Measurements from ENCODE around the gene TBC1D4. TPM values are rescaled to one million over a fixed set of nuclear protein-coding genes. Genes with fewer than 3 reads are reported as not detected.

TBC1D4 gene
- total and polyA plus RNA-seq, 9 of the 15 experiments (the other 6 are each of a cell fraction or from before 2014, with no cell fraction given) = 2.8 to 12.3 (median 7.0) TPM

GRCh38 chr13:75482070-75482819, at the start of gene TBC1D4 (continued):
- no peak for TF ChIP-seq PATZ1 (CRISPR knock-in tag; IDR thresholded peaks at IDR 0.05; ENCODE audit: borderline replicate concordance)
- TF ChIP-seq ARID3A (IDR thresholded peaks at IDR 0.05; ENCODE audit: borderline replicate concordance, low read depth, low read length) = no peak
- no peak for TF ChIP-seq TEAD1 (CRISPR knock-in tag; IDR thresholded peaks at IDR 0.05)
- TF ChIP-seq MTA3 (IDR thresholded peaks at IDR 0.05; ENCODE audit: borderline replicate concordance) = peak; percentile 41; the same call in 1 of the 2 replicates
- TF ChIP-seq SIX5 (IDR thresholded peaks at IDR 0.05; ENCODE audit: borderline replicate concordance in 1 of 2, insufficient read depth in 1 of 2, low read depth in 1 of 2, low read length in 2 of 2) = no peak
- no peak for TF ChIP-seq MAX (CRISPR knock-in tag; IDR thresholded peaks at IDR 0.05)
- no peak for TF ChIP-seq NR2C2 (CRISPR knock-in tag; IDR thresholded peaks at IDR 0.05)
- peak; percentile 41; the same call in 1 of the 2 replicates for TF ChIP-seq NR2C2 (tag; IDR thresholded peaks at IDR 0.05)
- no peak for TF ChIP-seq ZBTB34 (CRISPR knock-in tag; IDR thresholded peaks at IDR 0.05)
- no peak; the same call in 1 of the 2 replicates for TF ChIP-seq EGR1 (conservative IDR thresholded peaks at IDR 0.05)
- no peak for TF ChIP-seq IRF9 (tag; IDR thresholded peaks at IDR 0.05)
- TF ChIP-seq CCAR2 (IDR thresholded peaks at IDR 0.05; ENCODE audit: low read depth, low read length) = no peak
- no peak for TF ChIP-seq TCFL5 (CRISPR knock-in tag; conservative IDR thresholded peaks at IDR 0.05)
- no peak for TF ChIP-seq BACH1 (tag; IDR thresholded peaks at IDR 0.05)
- TF ChIP-seq UBTF (IDR thresholded peaks at IDR 0.05; ENCODE audit: borderline replicate concordance in 1 of 2, low read depth in 2 of 2, low read length in 2 of 2) = peak in 1 of 2 experiments; percentile 55; a peak in 1 of 4 replicates
- no peak for TF ChIP-seq ZNF830 (CRISPR knock-in tag; IDR thresholded peaks at IDR 0.05)

All from K562 (cell line).